Ovary (tissue), 9 donors: ENCODE data around the gene KRT4. TPM values are rescaled to one million over a fixed set of nuclear protein-coding genes. Genes with fewer than 3 reads are reported as not detected.
"Not testable (repeated sequence)": the region's sequence is repeated elsewhere in the genome, so short reads cannot be mapped to it uniquely, and the experiment has no call there.

Experiments
- DNase-seq, 5 donors: peaks; one replicate each; pipeline ENCODE4 v3.0.0-alpha.2; 2019 to 2020
- H3K27ac ChIP-seq, 2 donors: fragments of 200-600 bp; one replicate each; pipeline versions ENCODE4 v1.5.1 to v1.8.0; 2019 to 2022
- H3K27me3 ChIP-seq: fragments of 200-600 bp; one replicate; pipeline ENCODE4 v1.8.0; 2022
- H3K36me3 ChIP-seq: fragments of 200-600 bp; sonication (generic); one replicate; pipeline ENCODE4 v1.5.1; 2019
- H3K4me1 ChIP-seq: one replicate; pipeline ENCODE4 v1.8.1; 2013; ENCODE audit warnings: mild to moderate bottlenecking, moderate library complexity; ENCODE audit not compliant: insufficient read depth
- H3K4me3 ChIP-seq: fragments of 200-600 bp; sonication (generic); one replicate; pipeline ENCODE4 v1.5.1; 2017
- H3K9me3 ChIP-seq, 2 donors: fragments of 200-600 bp in 1 of 2; sonication (generic) in 1 of 2; one replicate each; pipeline versions ENCODE4 v1.5.1 to v1.8.1; 2013 to 2019; ENCODE audit warnings: mild to moderate bottlenecking in 1 of 2, moderate library complexity in 1 of 2
- CTCF ChIP-seq, 3 donors: fragments of 450-650 bp in 2 of 3; fragments of 200-600 bp in 1 of 3; IDR thresholded peaks; one replicate each; pipeline versions ENCODE4 v1.5.1 to v1.8.0; 2016 to 2022; ENCODE audit warnings: antibody characterized with exemption in 3 of 3, mild to moderate bottlenecking in 1 of 3
- EP300 ChIP-seq: sonication (generic); formaldehyde crosslinking; IDR thresholded peaks from one replicate; pipeline ENCODE4 v1.6.1; 2017; ENCODE audit warnings: antibody characterized with exemption
- POLR2A ChIP-seq: fragments of 450-650 bp; IDR thresholded peaks from one replicate; pipeline ENCODE4 v1.6.1; 2017; ENCODE audit warnings: antibody characterized with exemption, mild to moderate bottlenecking, moderate library complexity
- WGBS, 3 donors: extraction: QIAGEN DNeasy Blood & Tissue Kit in 1 of 3; methylation state at CpG; one replicate each; pipeline versions ENCODE4 v1.1.5 to v1.1.7; 2013 to 2017; 5-methylcytosine and 5-hydroxymethylcytosine counted together
- intact Hi-C, 4 donors: fragments of 100-400 bp; cut with DNase I; formaldehyde crosslinking; loops; one replicate each; pipeline versions ENCODE4 v1.11.0 to v1.15.1; 2022 to 2023
- polyA plus RNA-seq, 2 donors: library from polyadenylated mRNA; stranded (reverse); fragments of 200-250 nt in 1 of 2; fragments of 350-450 nt in 1 of 2; fragmentation: Illumina TruSeq in 1 of 2; extraction: RNeasy Lipid Tissue Mini Kit (QIAGEN cat#74804) in 1 of 2; gene quantifications; one replicate each; pipeline ENCODE4 v1.2.3, GENCODE V29; 2013 to 2014
- total RNA-seq, 7 donors: library from RNA; depleted of rRNA in 2 of 7; stranded (reverse); fragments of >200 nt in 2 of 7; fragmentation: NEBNext Ultra II Directional in 3 of 7; extraction: Animal tissue kit (Norgen Biotek cat#: 25700) in 3 of 7; gene quantifications; one replicate each; pipeline versions ENCODE4 v1.1.0 to v1.2.4, GENCODE V29; 2016 to 2023
- donor health status: DM: no; HTN: no; CAD: no; lungs with moderate emphysema.
- donor health status: DM: no; HTN: no; CAD: no.
- donor health status: Bipolar disorder and iron deficiency.
- donor health status: DM: yes; HTN: yes; CAD: no.
- donor health status: DM: no; HTN: no; CAD: no.
- donor health status: DM: yes; HTN: yes; CAD: no.

KRT4 gene
- total and polyA plus RNA-seq, 9 donors = 0.17 to 0.34 TPM; not detected in 7

GRCh38 chr12:52765702-52766101 lies 48.2 kb downstream of the KRT4 start:
- WGBS, 3 donors = 52 to 59% (median 53%) methylated on average over 1 of the region's 1 CpG
- intact Hi-C loops = no loop called here
- DNase-seq = no peak
- TF ChIP-seq POLR2A = no peak
- TF ChIP-seq EP300 = no peak
- TF ChIP-seq CTCF (IDR thresholded peaks at IDR 0.05) = no peak
- H3K4me1 ChIP-seq = no peaks in the 10 kb centered on the region
- no peak overlapping the region for H3K4me3 ChIP-seq
- no peak overlapping the region for H3K27ac ChIP-seq
- H3K27me3 ChIP-seq = no peaks in the 10 kb centered on the region
- H3K9me3 ChIP-seq = no peaks in the 10 kb centered on the region
- H3K36me3 ChIP-seq = no peaks in the 10 kb centered on the region

- DNase-seq = no peak
- Histone ChIP-seq H3K4me1 (no peaks in the 10 kb centered on the region), H3K27ac (no peak overlapping the region), H3K36me3 (no peaks in the 10 kb centered on the region), H3K4me3 (no peak overlapping the region), H3K9me3 (no peaks in the 10 kb centered on the region), H3K27me3 (no peaks in the 10 kb centered on the region)
- intact Hi-C loops = no loop called here
- WGBS, 3 donors = 63 to 73% (median 73%) methylated on average over 2 of the region's 2 CpGs
- TF ChIP-seq EP300 (no peak), POLR2A (no peak), CTCF (IDR thresholded peaks at IDR 0.05) (no peak)
These were observed 49.9 kb downstream of the KRT4 start for GRCh38 chr12:52763991-52764390.

- intact Hi-C loops = no loop called here
- 75 to 82% (median 80%) methylated on average over 9 of the region's 9 CpGs for WGBS, 3 donors
- no peak for TF ChIP-seq CTCF (IDR thresholded peaks at IDR 0.05)
- TF ChIP-seq EP300 = no peak
- TF ChIP-seq POLR2A = no peak
- Histone ChIP-seq H3K9me3 (no peaks in the 10 kb centered on the region), H3K27ac (no peak overlapping the region), H3K4me3 (no peak overlapping the region), H3K27me3 (no peaks in the 10 kb centered on the region), H3K4me1 (no peaks in the 10 kb centered on the region), H3K36me3 (no peaks in the 10 kb centered on the region)
- DNase-seq = no peak
These were observed 50.8 kb downstream of the KRT4 start for GRCh38 chr12:52763036-52763659.

GRCh38 chr12:52761802-52762201 lies 52.1 kb downstream of the KRT4 start:
- no peak overlapping the region for H3K4me3 ChIP-seq
- intact Hi-C loops = no loop called here
- DNase-seq = no peak
- no peaks in the 10 kb centered on the region for H3K4me1 ChIP-seq
- H3K27me3 ChIP-seq = no peaks in the 10 kb centered on the region
- TF ChIP-seq CTCF (IDR thresholded peaks at IDR 0.05) = no peak
- TF ChIP-seq EP300 = no peak
- TF ChIP-seq POLR2A = no peak
- WGBS, 3 donors = 88 to 93% (median 91%) methylated on average over 2 of the region's 2 CpGs
- H3K9me3 ChIP-seq = no peaks in the 10 kb centered on the region
- no peaks in the 10 kb centered on the region for H3K36me3 ChIP-seq
- H3K27ac ChIP-seq = no peak overlapping the region

- WGBS, 3 donors = 86 to 90% (median 86%) methylated on average over 8 of the region's 8 CpGs
- H3K27ac ChIP-seq, DNase-seq, H3K4me1 ChIP-seq, H3K9me3 ChIP-seq, H3K27me3 ChIP-seq, H3K36me3 ChIP-seq, H3K4me3 ChIP-seq, intact Hi-C loops: not testable (repeated sequence)
These were observed 52.7 kb downstream of the KRT4 start for GRCh38 chr12:52761218-52761617.
